ENCODE results near the gene DZANK1.

DNA sequence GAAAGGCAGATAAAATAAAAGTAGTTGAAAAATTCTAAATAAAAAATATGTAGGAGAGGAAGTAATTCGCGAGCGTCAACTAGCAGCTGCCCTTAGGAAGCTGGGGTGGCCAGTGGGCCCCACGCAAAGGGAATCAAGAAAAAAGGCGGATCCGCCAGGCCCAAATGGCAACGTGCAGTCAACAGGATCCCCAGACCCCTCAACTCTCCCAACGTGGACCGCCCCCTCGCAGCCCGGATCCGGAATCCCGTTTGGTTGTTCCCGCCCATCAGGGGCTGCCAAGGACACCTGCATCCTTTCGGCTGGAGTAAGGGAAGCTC is 296 bp downstream of the DZANK1 start:
- TF ChIP-seq, protein P1, sequence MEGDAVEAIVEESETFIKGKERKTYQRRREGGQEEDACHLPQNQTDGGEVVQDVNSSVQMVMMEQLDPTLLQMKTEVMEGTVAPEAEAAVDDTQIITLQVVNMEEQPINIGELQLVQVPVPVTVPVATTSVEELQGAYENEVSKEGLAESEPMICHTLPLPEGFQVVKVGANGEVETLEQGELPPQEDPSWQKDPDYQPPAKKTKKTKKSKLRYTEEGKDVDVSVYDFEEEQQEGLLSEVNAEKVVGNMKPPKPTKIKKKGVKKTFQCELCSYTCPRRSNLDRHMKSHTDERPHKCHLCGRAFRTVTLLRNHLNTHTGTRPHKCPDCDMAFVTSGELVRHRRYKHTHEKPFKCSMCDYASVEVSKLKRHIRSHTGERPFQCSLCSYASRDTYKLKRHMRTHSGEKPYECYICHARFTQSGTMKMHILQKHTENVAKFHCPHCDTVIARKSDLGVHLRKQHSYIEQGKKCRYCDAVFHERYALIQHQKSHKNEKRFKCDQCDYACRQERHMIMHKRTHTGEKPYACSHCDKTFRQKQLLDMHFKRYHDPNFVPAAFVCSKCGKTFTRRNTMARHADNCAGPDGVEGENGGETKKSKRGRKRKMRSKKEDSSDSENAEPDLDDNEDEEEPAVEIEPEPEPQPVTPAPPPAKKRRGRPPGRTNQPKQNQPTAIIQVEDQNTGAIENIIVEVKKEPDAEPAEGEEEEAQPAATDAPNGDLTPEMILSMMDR (IDR thresholded peaks at IDR 0.05): no peak
- TF ChIP-seq ZFX (IDR thresholded peaks at IDR 0.05; ENCODE audit: borderline replicate concordance): no peak
